Ecto neural progenitor cell (in vitro differentiated cells): Measurements from ENCODE around the gene PLCB1.
"Not testable (repeated sequence)": the region's sequence is repeated elsewhere in the genome, so short reads cannot be mapped to it uniquely, and the experiment has no call there.

Source experiments
- DNase-seq: peaks from one replicate; pipeline ENCODE4 v3.0.0-alpha.2; 2018; ENCODE audit warnings: low spot score

Gene PLCB1

GRCh38 chr20:8786383-8786782 lies 654.3 kb downstream of the PLCB1 start:
- DNase-seq, result no peak

- no peak for DNase-seq
Observed at GRCh38 chr20:8787090-8787489, 655.0 kb downstream of the PLCB1 start.

GRCh38 chr20:8788275-8788674 lies 656.2 kb downstream of the PLCB1 start:
- no peak for DNase-seq

- no peak for DNase-seq
Observed at GRCh38 chr20:8788831-8789230, 656.8 kb downstream of the PLCB1 start.

- no peak for DNase-seq
Observed at GRCh38 chr20:8790442-8791074, 658.5 kb downstream of the PLCB1 start.

GRCh38 chr20:8795404-8795803 lies 663.3 kb downstream of the PLCB1 start:
- no peak for DNase-seq

- DNase-seq, result no peak
Observed at GRCh38 chr20:8796088-8796660, 664.1 kb downstream of the PLCB1 start.

- no peak for DNase-seq
Observed at GRCh38 chr20:8798505-8798904, 666.4 kb downstream of the PLCB1 start.

GRCh38 chr20:8800089-8800488 lies 668.0 kb downstream of the PLCB1 start:
- no peak for DNase-seq

GRCh38 chr20:8801686-8802085 lies 669.6 kb downstream of the PLCB1 start:
- DNase-seq, result no peak

GRCh38 chr20:8803065-8803464 lies 671.0 kb downstream of the PLCB1 start:
- no peak for DNase-seq

- no peak for DNase-seq
Observed at GRCh38 chr20:8803941-8804340, 671.9 kb downstream of the PLCB1 start.

GRCh38 chr20:8805737-8806442 lies 673.8 kb downstream of the PLCB1 start:
- no peak for DNase-seq

GRCh38 chr20:8807480-8808201 lies 675.6 kb downstream of the PLCB1 start:
- no peak for DNase-seq

- no peak for DNase-seq
Observed at GRCh38 chr20:8808202-8808535, 676.1 kb downstream of the PLCB1 start.

GRCh38 chr20:8809107-8809953 lies 677.3 kb downstream of the PLCB1 start:
- no peak for DNase-seq

GRCh38 chr20:8811801-8812594 lies 679.9 kb downstream of the PLCB1 start:
- DNase-seq, result no peak

GRCh38 chr20:8812817-8813216 lies 680.8 kb downstream of the PLCB1 start:
- DNase-seq, result no peak

GRCh38 chr20:8815208-8815607 lies 683.1 kb downstream of the PLCB1 start:
- DNase-seq, result no peak

GRCh38 chr20:8829256-8829655 lies 697.2 kb downstream of the PLCB1 start:
- DNase-seq, result no peak

- not testable (repeated sequence) for DNase-seq
Observed at GRCh38 chr20:8834294-8834693, 702.2 kb downstream of the PLCB1 start.
